ENCODE measurements around the gene NPEPL1.
A peak's percentile ranks its signal among the peaks of the same experiment; 100 is the strongest.

The NPEPL1 gene

DNA sequence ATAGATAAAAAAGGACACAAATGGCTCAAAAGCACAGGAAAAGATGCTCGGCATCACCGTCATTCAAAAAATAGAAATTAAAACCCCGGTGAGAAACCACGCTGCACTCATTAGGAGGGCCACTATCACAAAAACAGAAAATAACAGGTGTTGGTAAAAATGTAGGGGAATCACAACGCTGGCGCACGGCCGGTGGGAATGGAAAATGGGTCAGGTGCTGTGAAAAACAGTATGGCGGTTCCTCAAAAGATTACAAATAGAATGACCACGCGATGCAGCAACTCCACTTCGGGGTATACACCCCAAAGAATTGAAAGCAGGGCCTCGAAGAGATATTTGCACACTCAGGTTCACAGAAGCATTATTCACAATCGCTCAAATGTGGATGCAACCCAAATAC lies 28.3 kb downstream of the NPEPL1 start:
- WGBS, 2 donors (ENCODE audit: extremely low coverage in 2 of 2, insufficient read length in 2 of 2, insufficient replicate concordance in 1 of 2), result no CpG with 5 or more reads among the region's 14 CpGs

GRCh38 chr20:58721951-58722778 lies 29.6 kb downstream of the NPEPL1 start:
- H2AFZ ChIP-seq (ENCODE audit: low read length), result no peak overlapping the region
- H2BK120ac ChIP-seq (ENCODE audit: low read depth, low read length), result no peak overlapping the region
- peaks cover 0 to 43% (median 0%) of the 10 kb centered on the region in 3 experiments for H3K27me3 ChIP-seq (ENCODE audit: control insufficient read depth in 3 of 3, insufficient read depth in 3 of 3, low read depth in 1 of 3, low read length in 3 of 3)
- H3K4me1 ChIP-seq (ENCODE audit: control insufficient read depth in 2 of 2, insufficient read depth in 1 of 2, low read depth in 1 of 2, low read length in 2 of 2), result peaks cover 2 to 4% of the 10 kb centered on the region in 2 donors
- H2AK5ac ChIP-seq (ENCODE audit: low read depth, low read length), result peak overlapping the region; percentile 18
- H3K9me3 ChIP-seq (replicated peaks in 1 of 2; ENCODE audit: control insufficient read depth in 2 of 2, insufficient read depth in 1 of 2, low read depth in 1 of 2, low read length in 2 of 2), result no peaks in the 10 kb centered on the region
- H3K18ac ChIP-seq (ENCODE audit: low read length), result peak overlapping the region; percentile 40
- no peaks in the 10 kb centered on the region for H3K79me1 ChIP-seq (ENCODE audit: low read depth, low read length)
- H3K23ac ChIP-seq (ENCODE audit: low read depth, low read length, poor library complexity), result no peak overlapping the region
- peak overlapping the region; percentile 3 for H3K9ac ChIP-seq (ENCODE audit: low read depth, low read length, poor library complexity)
- H3K27ac ChIP-seq (replicated peaks; ENCODE audit: low read length), result no peak overlapping the region
- no CpG with 5 or more reads among the region's 22 CpGs for WGBS, 2 donors (ENCODE audit: extremely low coverage in 2 of 2, insufficient read length in 2 of 2, insufficient replicate concordance in 1 of 2)
- no peak overlapping the region for H3K4me2 ChIP-seq (ENCODE audit: insufficient read depth, low read length, poor library complexity, severe bottlenecking)
- no peak overlapping the region for H2BK5ac ChIP-seq (ENCODE audit: low read length)
- H4K8ac ChIP-seq (ENCODE audit: low read depth, low read length), result no peak overlapping the region
- no peak overlapping the region for H4K91ac ChIP-seq (ENCODE audit: low read depth, low read length, poor library complexity)
- H3K36me3 ChIP-seq (replicated peaks in 1 of 2; ENCODE audit: control insufficient read depth in 2 of 2, insufficient read depth in 2 of 2, low read length in 2 of 2), result no peaks in the 10 kb centered on the region
- H3K4ac ChIP-seq (ENCODE audit: low read length), result no peak overlapping the region
- no peak overlapping the region for H2BK12ac ChIP-seq (ENCODE audit: low read length)
- H2BK15ac ChIP-seq (ENCODE audit: low read length), result no peak overlapping the region
- H3K4me3 ChIP-seq (ENCODE audit: low read length in 2 of 2), result no peak overlapping the region
- no peak for DNase-seq (ENCODE audit: low spot score)
- no peak overlapping the region for H3K14ac ChIP-seq (ENCODE audit: low read length)

More for the DNA sequence above, 28.3 kb downstream of the NPEPL1 start:
- Histone ChIP-seq H3K27ac (replicated peaks; ENCODE audit: low read length) (no peak overlapping the region), H3K27me3 (ENCODE audit: control insufficient read depth in 3 of 3, insufficient read depth in 3 of 3, low read depth in 1 of 3, low read length in 3 of 3) (peaks cover 0 to 43% (median 0%) of the 10 kb centered on the region in 3 experiments), H3K18ac (ENCODE audit: low read length) (no peak overlapping the region), H2AK5ac (ENCODE audit: low read depth, low read length) (no peak overlapping the region), H3K9ac (ENCODE audit: low read depth, low read length, poor library complexity) (no peak overlapping the region), H2BK15ac (ENCODE audit: low read length) (no peak overlapping the region), H3K4me2 (ENCODE audit: insufficient read depth, low read length, poor library complexity, severe bottlenecking) (no peak overlapping the region), H3K79me1 (ENCODE audit: low read depth, low read length) (no peaks in the 10 kb centered on the region), H2BK120ac (ENCODE audit: low read depth, low read length) (no peak overlapping the region), H3K14ac (ENCODE audit: low read length) (no peak overlapping the region), H3K4me3 (ENCODE audit: low read length in 2 of 2) (no peak overlapping the region), H3K4me1 (ENCODE audit: control insufficient read depth in 2 of 2, insufficient read depth in 1 of 2, low read depth in 1 of 2, low read length in 2 of 2) (peaks cover 10 to 17% of the 10 kb centered on the region in 2 donors), H3K23ac (ENCODE audit: low read depth, low read length, poor library complexity) (no peak overlapping the region), H2BK12ac (ENCODE audit: low read length) (no peak overlapping the region), H3K4ac (ENCODE audit: low read length) (no peak overlapping the region), H4K8ac (ENCODE audit: low read depth, low read length) (no peak overlapping the region), H3K36me3 (replicated peaks in 1 of 2; ENCODE audit: control insufficient read depth in 2 of 2, insufficient read depth in 2 of 2, low read length in 2 of 2) (no peaks in the 10 kb centered on the region), H2BK5ac (ENCODE audit: low read length) (no peak overlapping the region), H3K9me3 (replicated peaks in 1 of 2; ENCODE audit: control insufficient read depth in 2 of 2, insufficient read depth in 1 of 2, low read depth in 1 of 2, low read length in 2 of 2) (no peaks in the 10 kb centered on the region), H4K91ac (ENCODE audit: low read depth, low read length, poor library complexity) (no peak overlapping the region), H2AFZ (ENCODE audit: low read length) (no peak overlapping the region)
- no peak for DNase-seq (ENCODE audit: low spot score)

GRCh38 chr20:58722877-58723627 lies 30.5 kb downstream of the NPEPL1 start:
- H2BK120ac ChIP-seq (ENCODE audit: low read depth, low read length), result no peak overlapping the region
- H2AK5ac ChIP-seq (ENCODE audit: low read depth, low read length), result no peak overlapping the region
- no peak overlapping the region for H3K9ac ChIP-seq (ENCODE audit: low read depth, low read length, poor library complexity)
- H4K8ac ChIP-seq (ENCODE audit: low read depth, low read length), result no peak overlapping the region
- no peak overlapping the region for H3K14ac ChIP-seq (ENCODE audit: low read length)
- H3K79me1 ChIP-seq (ENCODE audit: low read depth, low read length), result no peaks in the 10 kb centered on the region
- no peak overlapping the region for H2BK12ac ChIP-seq (ENCODE audit: low read length)
- no peak overlapping the region for H2BK5ac ChIP-seq (ENCODE audit: low read length)
- H4K91ac ChIP-seq (ENCODE audit: low read depth, low read length, poor library complexity), result no peak overlapping the region
- peaks cover 0 to 2% of the 10 kb centered on the region in 2 donors for H3K4me1 ChIP-seq (ENCODE audit: control insufficient read depth in 2 of 2, insufficient read depth in 1 of 2, low read depth in 1 of 2, low read length in 2 of 2)
- H3K4me2 ChIP-seq (ENCODE audit: insufficient read depth, low read length, poor library complexity, severe bottlenecking), result no peak overlapping the region
- peaks cover 0 to 42% (median 0%) of the 10 kb centered on the region in 3 experiments for H3K27me3 ChIP-seq (ENCODE audit: control insufficient read depth in 3 of 3, insufficient read depth in 3 of 3, low read depth in 1 of 3, low read length in 3 of 3)
- H3K36me3 ChIP-seq (replicated peaks in 1 of 2; ENCODE audit: control insufficient read depth in 2 of 2, insufficient read depth in 2 of 2, low read length in 2 of 2), result no peaks in the 10 kb centered on the region
- H3K27ac ChIP-seq (replicated peaks; ENCODE audit: low read length), result no peak overlapping the region
- H2AFZ ChIP-seq (ENCODE audit: low read length), result no peak overlapping the region
- H2BK15ac ChIP-seq (ENCODE audit: low read length), result no peak overlapping the region
- no peak for DNase-seq (ENCODE audit: low spot score)
- H3K9me3 ChIP-seq (replicated peaks in 1 of 2; ENCODE audit: control insufficient read depth in 2 of 2, insufficient read depth in 1 of 2, low read depth in 1 of 2, low read length in 2 of 2), result no peaks in the 10 kb centered on the region
- no peak overlapping the region for H3K18ac ChIP-seq (ENCODE audit: low read length)
- H3K4me3 ChIP-seq (ENCODE audit: low read length in 2 of 2), result no peak overlapping the region
- H3K4ac ChIP-seq (ENCODE audit: low read length), result no peak overlapping the region
- H3K23ac ChIP-seq (ENCODE audit: low read depth, low read length, poor library complexity), result peak overlapping the region; percentile 3
- WGBS, 2 donors (ENCODE audit: extremely low coverage in 2 of 2, insufficient read length in 2 of 2, insufficient replicate concordance in 1 of 2), result no CpG with 5 or more reads among the region's 9 CpGs

DNA sequence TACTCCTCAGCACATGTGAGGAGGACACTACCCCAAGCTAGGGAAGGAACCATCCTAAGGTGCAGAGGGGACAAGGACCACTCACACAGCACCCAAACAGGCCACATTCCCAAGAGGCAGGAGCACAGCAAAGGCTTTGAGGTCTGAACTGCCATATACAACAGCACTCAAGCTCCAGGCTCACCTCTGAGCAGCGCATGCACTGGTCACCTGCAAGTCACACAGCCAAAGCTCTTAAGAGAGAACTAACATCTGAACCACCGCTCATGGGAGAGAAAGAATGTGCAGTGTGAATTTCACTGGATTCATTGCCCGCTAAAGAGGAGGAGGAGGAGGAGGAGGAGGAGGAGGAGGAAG lies 31.0 kb downstream of the NPEPL1 start:
- Histone ChIP-seq H3K14ac (ENCODE audit: low read length) (no peak overlapping the region), H3K4me2 (ENCODE audit: insufficient read depth, low read length, poor library complexity, severe bottlenecking) (no peak overlapping the region), H2AK5ac (ENCODE audit: low read depth, low read length) (no peak overlapping the region), H3K79me1 (ENCODE audit: low read depth, low read length) (no peaks in the 10 kb centered on the region), H3K27me3 (ENCODE audit: control insufficient read depth in 3 of 3, insufficient read depth in 3 of 3, low read depth in 1 of 3, low read length in 3 of 3) (peaks cover 0 to 38% (median 0%) of the 10 kb centered on the region in 3 experiments), H3K9ac (ENCODE audit: low read depth, low read length, poor library complexity) (no peak overlapping the region), H2BK120ac (ENCODE audit: low read depth, low read length) (no peak overlapping the region), H3K36me3 (replicated peaks in 1 of 2; ENCODE audit: control insufficient read depth in 2 of 2, insufficient read depth in 2 of 2, low read length in 2 of 2) (no peaks in the 10 kb centered on the region), H3K4me1 (ENCODE audit: control insufficient read depth in 2 of 2, insufficient read depth in 1 of 2, low read depth in 1 of 2, low read length in 2 of 2) (peaks cover 0 to 2% of the 10 kb centered on the region in 2 donors), H2AFZ (ENCODE audit: low read length) (no peak overlapping the region), H3K18ac (ENCODE audit: low read length) (no peak overlapping the region), H4K91ac (ENCODE audit: low read depth, low read length, poor library complexity) (no peak overlapping the region), H2BK12ac (ENCODE audit: low read length) (no peak overlapping the region), H3K9me3 (replicated peaks in 1 of 2; ENCODE audit: control insufficient read depth in 2 of 2, insufficient read depth in 1 of 2, low read depth in 1 of 2, low read length in 2 of 2) (no peaks in the 10 kb centered on the region), H4K8ac (ENCODE audit: low read depth, low read length) (no peak overlapping the region), H3K4ac (ENCODE audit: low read length) (no peak overlapping the region), H3K4me3 (ENCODE audit: low read length in 2 of 2) (peak overlapping the region in 1 of 2 donors; percentile 9), H3K27ac (replicated peaks; ENCODE audit: low read length) (no peak overlapping the region), H2BK15ac (ENCODE audit: low read length) (no peak overlapping the region), H3K23ac (ENCODE audit: low read depth, low read length, poor library complexity) (peak overlapping the region; percentile 3), H2BK5ac (ENCODE audit: low read length) (no peak overlapping the region)
- no CpG with 5 or more reads among the region's 3 CpGs for WGBS, 2 donors (ENCODE audit: extremely low coverage in 2 of 2, insufficient read length in 2 of 2, insufficient replicate concordance in 1 of 2)
- DNase-seq (ENCODE audit: low spot score), result no peak

Data from neuronal stem cell (in vitro differentiated cells).